RWPE2 (cell line): ENCODE data around the gene MT3.
A peak's percentile ranks its signal among the peaks of the same experiment; 100 is the strongest.

Experiments
- ATAC-seq: fragments of 200-7000 bp; cut with Tn5 transposase; 3 replicates; pipeline ENCODE4 v1.9.1; 2021; ENCODE audit warnings: low read depth
- DNase-seq: peaks from one replicate; pipeline ENCODE4 v3.0.0-alpha.2; 2020; ENCODE audit warnings: low spot score
- H3K27ac ChIP-seq: fragments of 450-650 bp; 2 replicates; pipeline ENCODE4 v1.5.1; 2017; ENCODE audit warnings: mild to moderate bottlenecking; ENCODE audit not compliant: poor library complexity, severe bottlenecking
- H3K27me3 ChIP-seq: fragments of 250-450 bp; sonication (Bioruptor Pico); 2 replicates; pipeline ENCODE4 v1.5.1; 2021; ENCODE audit warnings: mild to moderate bottlenecking, moderate library complexity; ENCODE audit not compliant: insufficient read depth, poor library complexity, severe bottlenecking
- H3K36me3 ChIP-seq: fragments of 250-450 bp; sonication (Bioruptor Pico); 2 replicates; pipeline ENCODE4 v1.5.1; 2020; ENCODE audit warnings: low read depth, mild to moderate bottlenecking, moderate library complexity
- H3K4me1 ChIP-seq: fragments of 250-450 bp; sonication (Bioruptor Pico); 2 replicates; pipeline ENCODE4 v1.5.1; 2021; ENCODE audit warnings: mild to moderate bottlenecking, moderate library complexity; ENCODE audit not compliant: insufficient read depth, poor library complexity, severe bottlenecking
- H3K4me3 ChIP-seq: fragments of 250-450 bp; sonication (Bioruptor Pico); 2 replicates; pipeline ENCODE4 v1.5.1; 2021; ENCODE audit warnings: mild to moderate bottlenecking, moderate library complexity; ENCODE audit not compliant: severe bottlenecking
- H3K9me3 ChIP-seq: fragments of 250-450 bp; sonication (Bioruptor Pico); 2 replicates; pipeline ENCODE4 v1.5.1; 2021; ENCODE audit warnings: mild to moderate bottlenecking, moderate library complexity; ENCODE audit not compliant: severe bottlenecking
- CTCF ChIP-seq: fragments of 450-650 bp; IDR thresholded peaks from one replicate; pipeline ENCODE4 v1.5.1; 2017; ENCODE audit warnings: mild to moderate bottlenecking, moderate library complexity; ENCODE audit not compliant: poor library complexity, severe bottlenecking

The MT3 gene

GRCh38 chr16:56611281-56611833 is 22.0 kb downstream of the MT3 start:
- H3K4me3 ChIP-seq, result no peak overlapping the region
- no peaks in the 10 kb centered on the region for H3K9me3 ChIP-seq
- H3K4me1 ChIP-seq, result peaks cover 69% of the 10 kb centered on the region
- TF ChIP-seq CTCF, result no peak
- no peaks in the 10 kb centered on the region for H3K27me3 ChIP-seq
- DNase-seq, result peak; percentile 25
- peak overlapping the region; percentile 100 for H3K27ac ChIP-seq
- no peak for ATAC-seq
- H3K36me3 ChIP-seq, result peaks cover 17% of the 10 kb centered on the region

- Histone ChIP-seq H3K4me1 (peaks cover 55% of the 10 kb centered on the region), H3K4me3 (no peak overlapping the region), H3K36me3 (peaks cover 14% of the 10 kb centered on the region), H3K27me3 (no peaks in the 10 kb centered on the region), H3K27ac (peak overlapping the region; percentile 100), H3K9me3 (no peaks in the 10 kb centered on the region)
- ATAC-seq, result no peak
- no peak for TF ChIP-seq CTCF
- no peak for DNase-seq
Measured at GRCh38 chr16:56613706-56614105, 24.4 kb downstream of the MT3 start.

- no peak for DNase-seq
- Histone ChIP-seq H3K9me3 (no peaks in the 10 kb centered on the region), H3K27ac (peak overlapping the region; percentile 100), H3K27me3 (no peaks in the 10 kb centered on the region), H3K4me3 (no peak overlapping the region), H3K36me3 (peaks cover 5% of the 10 kb centered on the region), H3K4me1 (peaks cover 55% of the 10 kb centered on the region)
- peak; percentile 49 for ATAC-seq
- TF ChIP-seq CTCF, result no peak
Measured at GRCh38 chr16:56614549-56614991, 25.2 kb downstream of the MT3 start.

- Histone ChIP-seq H3K36me3 (no peaks in the 10 kb centered on the region), H3K4me3 (no peak overlapping the region), H3K27ac (peak overlapping the region; percentile 100), H3K4me1 (peaks cover 50% of the 10 kb centered on the region), H3K9me3 (no peaks in the 10 kb centered on the region), H3K27me3 (no peaks in the 10 kb centered on the region)
- ATAC-seq (peak; percentile 11; the same call in 1 of the 3 replicates), DNase-seq (no peak)
- no peak for TF ChIP-seq CTCF
Measured at GRCh38 chr16:56615353-56615752, 26.0 kb downstream of the MT3 start.

- no peaks in the 10 kb centered on the region for H3K27me3 ChIP-seq
- no peaks in the 10 kb centered on the region for H3K9me3 ChIP-seq
- H3K4me1 ChIP-seq, result peaks cover 37% of the 10 kb centered on the region
- ATAC-seq (no peak), DNase-seq (no peak)
- TF ChIP-seq CTCF, result no peak
- H3K4me3 ChIP-seq, result no peak overlapping the region
- H3K27ac ChIP-seq, result no peak overlapping the region
- H3K36me3 ChIP-seq, result no peaks in the 10 kb centered on the region
Measured at GRCh38 chr16:56616608-56617211, 27.4 kb downstream of the MT3 start.
